Fibroblast of the aortic adventitia (primary cell): Measurements from ENCODE around the gene STRA8. TPM values are rescaled to one million over a fixed set of nuclear protein-coding genes. Genes with fewer than 3 reads are reported as not detected.

Experiments
- DNase-seq: peaks from one replicate; pipeline ENCODE4 v3.0.0-alpha.2; 2010; ENCODE audit warnings: low read depth
- H3K4me3 ChIP-seq: 2 replicates; pipeline ENCODE4 v1.5.1; 2011; ENCODE audit warnings: low read depth, mild to moderate bottlenecking, control low read depth, low read length, moderate library complexity
- total RNA-seq: library from RNA; depleted of rRNA; stranded (reverse); fragments of >200 nt; gene quantifications from 2 replicates; pipeline ENCODE4 v1.2.3, GENCODE V29; 2012; ENCODE audit warnings: low replicate concordance
- TF ChIP-seq, protein P1 (sequence below): IDR thresholded peaks from 2 replicates; pipeline ENCODE4 v1.5.1; 2011; ENCODE audit warnings: mild to moderate bottlenecking, low read length, control low read depth, inconsistent platforms; ENCODE audit not compliant: insufficient read depth

Gene STRA8
- total RNA-seq, 1 donor = not detected

DNA sequence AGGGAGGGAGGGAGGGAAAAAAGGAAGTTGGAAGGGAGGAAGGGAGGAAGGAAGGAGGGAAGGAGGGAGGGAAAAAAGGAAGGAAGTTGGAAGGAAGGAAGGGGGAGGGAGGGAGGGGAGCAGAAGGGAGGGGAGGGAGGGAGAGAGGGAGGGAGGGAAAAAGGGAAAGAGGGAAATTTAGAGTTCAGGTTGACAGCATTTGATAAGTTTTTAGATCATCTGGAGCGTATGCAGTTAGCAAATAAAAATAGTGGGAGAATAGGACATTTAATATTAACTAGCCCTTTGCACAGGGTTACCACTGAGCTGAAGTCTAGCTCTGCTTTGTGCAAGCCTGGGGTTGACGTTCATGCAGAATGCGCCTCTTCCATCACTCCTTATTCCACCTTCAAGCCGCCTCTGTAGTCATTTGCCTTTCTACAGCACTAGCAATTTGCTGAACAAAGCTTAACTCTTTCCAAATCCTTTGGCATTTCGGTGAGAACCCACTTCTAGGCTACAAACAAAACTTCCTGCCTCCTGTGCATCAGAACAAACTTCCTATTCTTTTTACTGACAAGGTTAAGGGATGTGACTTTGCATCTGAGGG, 8.6 kb downstream of the STRA8 start:
- TF ChIP-seq, protein P1, sequence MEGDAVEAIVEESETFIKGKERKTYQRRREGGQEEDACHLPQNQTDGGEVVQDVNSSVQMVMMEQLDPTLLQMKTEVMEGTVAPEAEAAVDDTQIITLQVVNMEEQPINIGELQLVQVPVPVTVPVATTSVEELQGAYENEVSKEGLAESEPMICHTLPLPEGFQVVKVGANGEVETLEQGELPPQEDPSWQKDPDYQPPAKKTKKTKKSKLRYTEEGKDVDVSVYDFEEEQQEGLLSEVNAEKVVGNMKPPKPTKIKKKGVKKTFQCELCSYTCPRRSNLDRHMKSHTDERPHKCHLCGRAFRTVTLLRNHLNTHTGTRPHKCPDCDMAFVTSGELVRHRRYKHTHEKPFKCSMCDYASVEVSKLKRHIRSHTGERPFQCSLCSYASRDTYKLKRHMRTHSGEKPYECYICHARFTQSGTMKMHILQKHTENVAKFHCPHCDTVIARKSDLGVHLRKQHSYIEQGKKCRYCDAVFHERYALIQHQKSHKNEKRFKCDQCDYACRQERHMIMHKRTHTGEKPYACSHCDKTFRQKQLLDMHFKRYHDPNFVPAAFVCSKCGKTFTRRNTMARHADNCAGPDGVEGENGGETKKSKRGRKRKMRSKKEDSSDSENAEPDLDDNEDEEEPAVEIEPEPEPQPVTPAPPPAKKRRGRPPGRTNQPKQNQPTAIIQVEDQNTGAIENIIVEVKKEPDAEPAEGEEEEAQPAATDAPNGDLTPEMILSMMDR = no peak
- no peak for DNase-seq
- no peak overlapping the region for H3K4me3 ChIP-seq

DNA sequence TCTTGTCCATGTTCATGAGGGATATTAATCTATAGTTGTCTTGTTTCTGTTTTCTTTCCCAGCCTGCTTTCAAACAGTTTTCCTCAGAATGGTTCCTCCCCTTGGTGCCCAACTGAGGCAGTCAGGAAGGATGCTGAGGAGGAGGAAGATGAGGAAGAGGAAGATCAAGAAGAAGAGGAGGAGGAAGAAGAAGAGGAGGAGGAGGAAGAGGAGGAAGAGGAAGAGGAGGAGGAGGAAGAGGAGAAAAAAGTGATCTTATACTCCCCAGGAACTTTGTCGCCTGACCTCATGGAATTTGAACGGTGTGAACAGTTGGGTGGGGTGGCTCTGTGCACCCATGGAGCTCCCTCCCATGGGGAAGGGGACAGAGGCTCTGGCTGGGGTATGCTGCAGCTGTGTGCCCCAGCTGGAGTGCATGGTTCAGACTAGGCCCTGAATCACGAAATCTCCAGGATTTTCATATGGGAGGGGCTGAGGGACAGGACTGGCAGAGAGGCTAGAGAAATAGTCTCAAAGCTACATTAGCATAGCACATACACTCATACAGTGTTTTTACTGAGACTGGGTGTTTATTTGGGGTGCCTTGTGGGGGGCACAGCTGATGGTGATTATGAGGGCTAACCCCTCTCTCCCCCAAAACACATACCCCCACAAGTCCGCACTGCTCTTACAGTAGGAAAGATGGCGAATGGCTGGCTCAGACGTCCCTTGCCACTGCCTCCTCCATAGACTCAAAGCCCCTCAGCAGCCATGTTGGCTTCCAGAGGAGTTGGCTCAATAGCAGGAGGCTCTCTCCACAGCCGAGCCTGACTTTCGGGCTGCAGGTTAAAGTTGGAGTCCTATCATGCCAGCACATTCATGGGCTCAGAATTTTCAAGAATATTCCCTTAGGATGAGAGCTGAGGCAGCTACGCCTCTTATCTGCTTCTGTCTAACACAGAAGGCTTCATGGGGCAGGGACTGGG, 11.9 kb downstream of the STRA8 start:
- TF ChIP-seq, protein P1 = no peak
- DNase-seq = no peak
- H3K4me3 ChIP-seq = no peak overlapping the region

DNA sequence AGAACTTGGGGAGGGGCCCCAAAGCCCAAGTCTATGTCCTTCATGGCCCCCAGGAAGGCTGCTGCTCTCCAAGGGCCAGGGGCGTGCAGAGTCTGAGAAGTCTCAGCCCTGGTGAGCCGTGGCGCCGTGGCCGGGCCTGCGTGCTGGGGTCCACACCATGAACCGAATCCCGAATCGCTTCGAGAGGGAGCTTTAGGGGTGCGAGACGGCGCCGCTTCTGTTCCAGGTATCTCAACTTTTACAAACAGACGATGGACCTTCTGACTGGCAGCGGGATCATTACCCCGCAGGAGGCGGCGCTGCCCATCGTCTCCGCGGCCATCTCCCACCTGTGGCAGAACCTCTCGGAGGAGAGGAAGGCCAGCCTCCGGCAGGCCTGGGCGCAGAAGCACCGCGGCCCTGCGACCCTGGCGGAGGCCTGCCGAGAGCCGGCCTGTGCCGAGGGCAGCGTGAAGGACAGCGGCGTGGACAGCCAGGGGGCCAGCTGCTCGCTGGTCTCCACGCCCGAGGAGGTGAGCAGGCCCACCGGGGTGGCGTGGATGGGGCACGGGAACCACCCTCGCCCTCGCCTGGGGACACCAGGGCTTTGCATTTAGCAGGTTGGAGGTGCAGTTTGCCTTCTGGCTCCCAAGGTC, 12.7 kb downstream of the STRA8 start:
- TF ChIP-seq, protein P1 = no peak
- no peak for DNase-seq
- H3K4me3 ChIP-seq = no peak overlapping the region

DNA sequence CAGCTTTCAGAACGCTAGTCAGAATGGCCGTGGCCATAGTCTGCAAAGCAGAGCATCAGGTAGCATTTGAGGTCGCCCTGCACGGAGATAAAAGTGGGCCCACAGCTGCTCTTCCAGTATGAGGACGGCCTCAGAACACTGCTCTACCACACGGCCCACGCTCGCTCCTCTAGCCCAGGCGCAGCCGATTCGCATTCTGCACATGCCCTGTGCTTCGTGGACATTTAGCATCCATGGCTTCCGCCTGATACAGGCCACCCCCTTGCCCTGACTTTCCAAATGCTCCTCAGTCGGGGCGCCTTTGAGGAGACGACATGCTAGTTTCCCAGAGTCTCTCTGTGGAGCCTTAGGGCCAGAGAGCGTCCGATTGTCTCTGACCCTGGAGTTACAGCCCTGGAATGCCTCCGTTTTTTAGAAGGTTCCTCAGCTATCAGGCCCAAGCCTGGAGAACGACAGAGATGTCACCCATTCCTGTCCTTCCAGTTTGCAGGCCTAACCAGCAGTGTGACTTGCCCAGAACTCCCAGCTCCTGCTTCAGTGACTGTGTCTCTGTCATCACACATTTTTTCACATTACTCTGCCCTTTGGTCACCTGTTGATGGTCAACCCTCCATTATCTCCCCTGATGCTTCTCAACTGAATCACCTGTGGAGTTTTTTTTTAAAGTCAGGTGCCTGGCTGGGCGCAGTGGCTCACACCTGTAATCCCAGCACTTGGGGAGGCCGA, 14.3 kb downstream of the STRA8 start:
- no peak overlapping the region for H3K4me3 ChIP-seq
- no peak for DNase-seq
- TF ChIP-seq, protein P1 = no peak

DNA sequence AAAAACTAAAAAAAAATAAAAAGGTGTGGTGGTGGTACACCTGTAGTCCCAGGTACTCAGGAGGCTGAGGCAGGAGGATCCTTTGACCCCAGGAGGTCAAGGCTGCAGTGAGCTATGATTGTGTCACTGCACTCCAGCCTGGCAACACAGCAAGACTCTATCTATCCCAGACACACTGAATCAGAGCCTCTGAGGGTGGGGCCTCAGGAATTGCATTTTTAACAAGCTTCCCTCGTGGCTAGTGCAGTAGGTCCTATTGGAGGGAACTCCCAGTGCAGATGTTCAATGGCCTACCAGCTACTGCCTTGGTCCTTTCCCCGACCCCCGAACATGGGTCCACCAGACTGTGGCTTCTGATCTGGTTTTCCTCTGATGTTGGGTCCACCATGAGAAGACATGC, 14.9 kb downstream of the STRA8 start:
- no peak overlapping the region for H3K4me3 ChIP-seq
- DNase-seq = no peak
- TF ChIP-seq, protein P1 = no peak
